Embryonic facial prominence (tissue), 1 donor: ENCODE results near the gene CADM2.

ENCODE experiments used
- DNase-seq: peaks from one replicate; pipeline ENCODE4 v3.0.0-alpha.2; 2016; ENCODE audit errors: extremely low spot score

CADM2 gene

GRCh38 chr3:85189731-85190130, 230.9 kb downstream of the CADM2 start:
- no peak for DNase-seq

GRCh38 chr3:85193565-85193964, 234.8 kb downstream of the CADM2 start:
- DNase-seq = no peak

- no peak for DNase-seq
Observed at GRCh38 chr3:85208650-85209049, 249.9 kb downstream of the CADM2 start.

- DNase-seq = no peak
Observed at GRCh38 chr3:85210540-85210939, 251.8 kb downstream of the CADM2 start.

GRCh38 chr3:85228966-85229365, 270.2 kb downstream of the CADM2 start:
- DNase-seq = no peak

GRCh38 chr3:85244091-85244490, 285.3 kb downstream of the CADM2 start:
- DNase-seq = no peak

GRCh38 chr3:85244519-85244918, 285.7 kb downstream of the CADM2 start:
- DNase-seq = no peak

- no peak for DNase-seq
Observed at GRCh38 chr3:85251766-85252165, 293.0 kb downstream of the CADM2 start.

- DNase-seq = no peak
Observed at GRCh38 chr3:85252686-85253085, 293.9 kb downstream of the CADM2 start.

GRCh38 chr3:85254738-85255137, 295.9 kb downstream of the CADM2 start:
- no peak for DNase-seq

GRCh38 chr3:85255949-85256348, 297.2 kb downstream of the CADM2 start:
- no peak for DNase-seq

GRCh38 chr3:85258326-85258725, 299.5 kb downstream of the CADM2 start:
- no peak for DNase-seq

- no peak for DNase-seq
Observed at GRCh38 chr3:85258819-85259218, 300.0 kb downstream of the CADM2 start.

GRCh38 chr3:85259748-85260147, 301.0 kb downstream of the CADM2 start:
- DNase-seq = no peak

- DNase-seq = no peak
Observed at GRCh38 chr3:85264381-85264780, 305.6 kb downstream of the CADM2 start.

- no peak for DNase-seq
Observed at GRCh38 chr3:85270488-85270887, 311.7 kb downstream of the CADM2 start.

GRCh38 chr3:85271911-85272310, 313.1 kb downstream of the CADM2 start:
- no peak for DNase-seq

- no peak for DNase-seq
Observed at GRCh38 chr3:85288257-85288656, 329.5 kb downstream of the CADM2 start.

GRCh38 chr3:85297291-85297690, 338.5 kb downstream of the CADM2 start:
- no peak for DNase-seq

GRCh38 chr3:85298032-85298431, 339.2 kb downstream of the CADM2 start:
- DNase-seq = no peak

- no peak for DNase-seq
Observed at GRCh38 chr3:85303156-85303555, 344.4 kb downstream of the CADM2 start.

GRCh38 chr3:85304360-85304964, 345.7 kb downstream of the CADM2 start:
- DNase-seq = no peak

- DNase-seq = no peak
Observed at GRCh38 chr3:85312331-85312730, 353.5 kb downstream of the CADM2 start.

- DNase-seq = no peak
Observed at GRCh38 chr3:85313380-85313779, 354.6 kb downstream of the CADM2 start.
